Bronchial epithelial cell (primary cell): ENCODE data around the gene PGBD4. TPM values are rescaled to one million over a fixed set of nuclear protein-coding genes. Genes with fewer than 3 reads are reported as not detected.
A peak's percentile ranks its signal among the peaks of the same experiment; 100 is the strongest.

Source experiments
- DNase-seq: peaks from one replicate; pipeline ENCODE4 v3.0.0-alpha.2; 2010; ENCODE audit warnings: low read depth
- FAIRE-seq: peaks from 2 replicates; lab custom pipeline; 2011; peaks lifted over from hg19 to GRCh38; lab: Jason Lieb, UNC
- H3K27me3 ChIP-seq: 2 replicates; pipeline ENCODE4 v1.5.1; 2011; ENCODE audit warnings: low read length; ENCODE audit not compliant: control insufficient read depth, insufficient read depth
- H3K36me3 ChIP-seq: 2 replicates; pipeline ENCODE4 v1.5.1; 2011; ENCODE audit warnings: low read length; ENCODE audit not compliant: control insufficient read depth, insufficient read depth
- H3K4me3 ChIP-seq: 2 replicates; pipeline ENCODE4 v1.5.1; 2011; ENCODE audit warnings: mild to moderate bottlenecking, low read depth, low read length, control low read depth
- CTCF ChIP-seq: IDR thresholded peaks from 2 replicates; pipeline ENCODE4 v1.5.1; 2011; ENCODE audit warnings: mild to moderate bottlenecking, moderate library complexity, low read length, control low read depth, inconsistent platforms; ENCODE audit not compliant: insufficient read depth, severe bottlenecking
- total RNA-seq: library from RNA; depleted of rRNA; stranded (reverse); fragments of >200 nt; gene quantifications from 2 replicates; pipeline ENCODE4 v1.2.1, GENCODE V29; 2014

PGBD4 gene
- total RNA-seq, result 1.3 and 1.8 TPM in 2 replicates

GRCh38 chr15:34101366-34102174 lies at the start of gene PGBD4, which contains the start of gene EMC7:
Gene PGBD4, plus strand, starts transcription at chr15:34102083. Its CDS starts 449 bp downstream, at chr15:34102532.
Gene EMC7, minus strand, starts transcription at chr15:34101862. Its CDS starts 23 bp downstream, at chr15:34101839.
- peak; percentile 79 for FAIRE-seq
- TF ChIP-seq CTCF, result no peak

GRCh38 chr15:34054081-34054707 lies 47.7 kb upstream of the PGBD4 start:
- Histone ChIP-seq H3K4me3 (no peak overlapping the region), H3K27me3 (no peaks in the 10 kb centered on the region), H3K36me3 (no peaks in the 10 kb centered on the region)
- no peak for TF ChIP-seq CTCF
- FAIRE-seq (no peak), DNase-seq (no peak)

More at GRCh38 chr15:34101366-34102174, at the start of gene PGBD4, which contains the start of gene EMC7:
- Histone ChIP-seq H3K4me3 (peak within 1 kb of the TSS; percentile 82), H3K36me3 (no peaks in the 10 kb centered on the region), H3K27me3 (no peaks in the 10 kb centered on the region)
- peak; percentile 98 for DNase-seq

GRCh38 chr15:34055868-34056595 lies 45.9 kb upstream of the PGBD4 start:
- no peak overlapping the region for H3K4me3 ChIP-seq
- H3K36me3 ChIP-seq, result no peaks in the 10 kb centered on the region
- peak; percentile 29 for DNase-seq
- no peak for TF ChIP-seq CTCF
- FAIRE-seq, result no peak
- no peaks in the 10 kb centered on the region for H3K27me3 ChIP-seq

GRCh38 chr15:34056911-34057310 lies 45.0 kb upstream of the PGBD4 start:
- Histone ChIP-seq H3K4me3 (no peak overlapping the region), H3K27me3 (no peaks in the 10 kb centered on the region), H3K36me3 (no peaks in the 10 kb centered on the region)
- TF ChIP-seq CTCF, result no peak
- DNase-seq (no peak), FAIRE-seq (no peak)

- Histone ChIP-seq H3K36me3 (no peaks in the 10 kb centered on the region), H3K4me3 (no peak overlapping the region), H3K27me3 (no peaks in the 10 kb centered on the region)
- DNase-seq, result no peak
- no peak for TF ChIP-seq CTCF
- FAIRE-seq, result no peak
These were observed 42.4 kb upstream of the PGBD4 start for GRCh38 chr15:34059476-34059875.
